ENCODE measurements around the gene TCL1A.

The TCL1A gene

GRCh38 chr14:95703805-95704204, 10.1 kb downstream of the TCL1A start:
- no peak for DNase-seq

- DNase-seq: no peak
These were observed 10.6 kb downstream of the TCL1A start for GRCh38 chr14:95703341-95703740.

GRCh38 chr14:95701846-95702221, 12.1 kb downstream of the TCL1A start:
- no peak for DNase-seq

GRCh38 chr14:95700221-95700976, 13.5 kb downstream of the TCL1A start:
- no peak for DNase-seq

- DNase-seq: no peak
These were observed 14.5 kb downstream of the TCL1A start for GRCh38 chr14:95699412-95699811.

GRCh38 chr14:95698287-95698686, 15.6 kb downstream of the TCL1A start:
- no peak for DNase-seq

- no peak for DNase-seq
These were observed 16.2 kb downstream of the TCL1A start for GRCh38 chr14:95697764-95698163.

- DNase-seq: no peak
These were observed 17.2 kb downstream of the TCL1A start for GRCh38 chr14:95696741-95697140.

GRCh38 chr14:95695913-95696312, 18.0 kb downstream of the TCL1A start:
- no peak for DNase-seq

GRCh38 chr14:95695051-95695450, 18.9 kb downstream of the TCL1A start:
- no peak for DNase-seq

- DNase-seq: no peak
These were observed 21.8 kb downstream of the TCL1A start for GRCh38 chr14:95692109-95692508.

- DNase-seq: no peak
These were observed 22.3 kb downstream of the TCL1A start for GRCh38 chr14:95691591-95691990.

GRCh38 chr14:95690815-95691214, 23.1 kb downstream of the TCL1A start:
- DNase-seq: no peak

- no peak for DNase-seq
These were observed 24.5 kb downstream of the TCL1A start for GRCh38 chr14:95689441-95689840.

- no peak for DNase-seq
These were observed 27.0 kb downstream of the TCL1A start for GRCh38 chr14:95686935-95687334.

- DNase-seq: no peak
These were observed 27.7 kb downstream of the TCL1A start, which contains the start of gene TCL1B for GRCh38 chr14:95685978-95686922. Gene TCL1B (plus strand): TSS chr14:95686426. CDS start chr14:95686468, 42 bp downstream.

GRCh38 chr14:95683793-95684192, 30.1 kb downstream of the TCL1A start:
- DNase-seq: peak; percentile 50

GRCh38 chr14:95681153-95681552, 32.8 kb downstream of the TCL1A start:
- DNase-seq: no peak

GRCh38 chr14:95679998-95680735, 33.8 kb downstream of the TCL1A start:
- DNase-seq: no peak

GRCh38 chr14:95679148-95679815, 34.6 kb downstream of the TCL1A start:
- no peak for DNase-seq

- no peak for DNase-seq
These were observed 36.6 kb downstream of the TCL1A start for GRCh38 chr14:95677179-95677835.

- no peak for DNase-seq
These were observed 38.4 kb downstream of the TCL1A start for GRCh38 chr14:95675486-95675885.

Data from stimulated activated CD8-positive, alpha-beta memory T cell treated with anti-CD3 and anti-CD28 coated beads, Interleukin-4, amount 100 ng/mL, for 48 hours (primary cell).